ENCODE results near the gene CFAP57.

CFAP57 gene

GRCh38 chr1:43229826-43230780 lies 58.0 kb downstream of the CFAP57 start:
- DNase-seq: no peak

- no peak for DNase-seq
Measured at GRCh38 chr1:43232074-43232473, 59.9 kb downstream of the CFAP57 start.

- DNase-seq: no peak
Measured at GRCh38 chr1:43232482-43232881, 60.4 kb downstream of the CFAP57 start.

- DNase-seq: no peak
Measured at GRCh38 chr1:43233631-43234030, 61.5 kb downstream of the CFAP57 start.

- DNase-seq: no peak
Measured at GRCh38 chr1:43234267-43234666, 62.1 kb downstream of the CFAP57 start.

- no peak for DNase-seq
Measured at GRCh38 chr1:43235040-43235439, 62.9 kb downstream of the CFAP57 start.

GRCh38 chr1:43235451-43236121 lies 63.5 kb downstream of the CFAP57 start:
- DNase-seq: no peak

- no peak for DNase-seq
Measured at GRCh38 chr1:43237121-43237520, 65.0 kb downstream of the CFAP57 start.

GRCh38 chr1:43238085-43238484 lies 66.0 kb downstream of the CFAP57 start:
- DNase-seq: no peak

- DNase-seq: no peak
Measured at GRCh38 chr1:43238991-43239469, 66.9 kb downstream of the CFAP57 start.

- no peak for DNase-seq
Measured at GRCh38 chr1:43239484-43239883, 67.4 kb downstream of the CFAP57 start.

GRCh38 chr1:43241413-43241836 lies 69.3 kb downstream of the CFAP57 start:
- no peak for DNase-seq

- no peak for DNase-seq
Measured at GRCh38 chr1:43243299-43243698, 71.2 kb downstream of the CFAP57 start.

GRCh38 chr1:43246466-43247213 lies 74.5 kb downstream of the CFAP57 start:
- DNase-seq: no peak

GRCh38 chr1:43247256-43247921 lies 75.3 kb downstream of the CFAP57 start:
- no peak for DNase-seq

- DNase-seq: no peak
Measured at GRCh38 chr1:43250351-43250761, 78.2 kb downstream of the CFAP57 start.

GRCh38 chr1:43251024-43251423 lies 78.9 kb downstream of the CFAP57 start:
- DNase-seq: no peak

GRCh38 chr1:43252225-43252624 lies 80.1 kb downstream of the CFAP57 start:
- no peak for DNase-seq

GRCh38 chr1:43253173-43253572 lies 81.0 kb downstream of the CFAP57 start:
- DNase-seq: no peak

GRCh38 chr1:43253876-43254275 lies 81.7 kb downstream of the CFAP57 start:
- DNase-seq: no peak

- no peak for DNase-seq
Measured at GRCh38 chr1:43255438-43256210, 83.5 kb downstream of the CFAP57 start.
